Putamen (tissue), 1 donor: Measurements from ENCODE around the gene CD46.

ENCODE experiments used
- DNase-seq: peaks from one replicate; pipeline ENCODE4 v3.0.0-alpha.2; 2016; ENCODE audit warnings: low spot score

CD46 gene

DNA sequence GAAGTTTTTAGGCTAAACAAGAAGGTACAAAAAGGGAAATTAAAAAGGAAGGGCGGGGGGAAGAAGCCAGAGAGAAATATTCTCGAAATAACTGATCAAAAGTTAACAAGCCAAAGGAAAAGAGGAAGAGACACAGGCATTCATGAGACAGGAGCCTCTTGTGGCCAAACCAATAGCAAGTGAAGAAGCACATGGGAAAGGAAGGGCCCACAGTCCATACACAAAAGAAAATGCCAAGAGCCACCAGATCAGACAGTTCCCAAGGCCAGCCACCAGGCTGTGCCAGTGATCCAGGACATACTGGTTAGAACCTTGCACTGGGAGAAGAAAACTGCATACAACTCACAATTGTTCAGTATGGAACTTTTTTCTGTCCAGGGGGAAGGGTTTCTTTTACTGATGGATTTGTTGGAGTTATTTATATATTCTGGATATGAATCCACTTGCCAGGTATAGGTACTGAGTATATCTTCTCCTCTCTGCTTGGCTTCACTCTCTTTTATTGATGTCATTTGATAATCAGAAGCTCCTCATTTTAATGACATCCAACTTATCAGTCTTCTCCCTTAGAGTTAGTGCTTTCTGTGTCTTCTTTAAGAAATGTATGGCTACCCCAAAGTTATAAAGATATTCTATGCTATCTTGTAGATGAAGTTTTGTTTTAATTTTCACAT is 76.8 kb downstream of the CD46 start:
- peak; percentile 86 for DNase-seq

DNA sequence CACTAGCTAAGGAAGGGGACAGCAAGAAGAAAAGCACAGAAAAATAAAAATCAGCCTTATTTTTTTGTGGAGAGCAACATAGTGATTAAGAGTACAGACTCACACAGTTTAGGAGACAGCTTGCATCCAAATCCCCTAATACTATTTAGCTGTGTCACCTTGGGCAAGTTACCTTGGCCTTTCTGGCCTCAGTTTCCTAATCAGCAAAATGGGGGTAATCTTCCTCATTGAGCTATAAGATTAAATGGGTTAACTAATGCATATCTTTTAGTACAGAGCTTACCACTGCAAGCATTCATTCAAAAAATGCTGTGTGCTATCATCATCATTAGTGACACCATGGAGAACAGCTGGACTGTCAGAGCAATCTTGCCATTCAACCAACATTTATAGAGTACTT is 77.7 kb downstream of the CD46 start:
- no peak for DNase-seq

DNA sequence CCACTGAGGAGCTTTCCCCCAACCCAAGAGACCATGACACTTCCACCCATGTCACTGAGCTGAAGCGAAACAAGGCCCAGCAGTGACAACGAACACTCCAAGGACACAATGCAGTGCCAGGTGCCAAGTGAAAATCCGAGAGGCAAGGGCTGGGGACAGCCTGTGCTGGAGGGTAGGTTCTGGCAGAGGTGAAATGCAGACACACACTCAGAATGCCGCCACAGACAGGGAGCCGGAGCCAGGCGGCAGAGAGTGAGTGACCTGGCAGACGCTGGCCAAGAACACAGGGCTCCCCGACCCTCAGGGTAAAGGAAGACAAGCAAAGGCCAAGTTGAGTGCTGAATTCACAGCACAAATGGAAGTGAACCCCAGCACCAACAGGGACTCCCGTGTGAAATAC is 78.9 kb downstream of the CD46 start:
- no peak for DNase-seq

DNA sequence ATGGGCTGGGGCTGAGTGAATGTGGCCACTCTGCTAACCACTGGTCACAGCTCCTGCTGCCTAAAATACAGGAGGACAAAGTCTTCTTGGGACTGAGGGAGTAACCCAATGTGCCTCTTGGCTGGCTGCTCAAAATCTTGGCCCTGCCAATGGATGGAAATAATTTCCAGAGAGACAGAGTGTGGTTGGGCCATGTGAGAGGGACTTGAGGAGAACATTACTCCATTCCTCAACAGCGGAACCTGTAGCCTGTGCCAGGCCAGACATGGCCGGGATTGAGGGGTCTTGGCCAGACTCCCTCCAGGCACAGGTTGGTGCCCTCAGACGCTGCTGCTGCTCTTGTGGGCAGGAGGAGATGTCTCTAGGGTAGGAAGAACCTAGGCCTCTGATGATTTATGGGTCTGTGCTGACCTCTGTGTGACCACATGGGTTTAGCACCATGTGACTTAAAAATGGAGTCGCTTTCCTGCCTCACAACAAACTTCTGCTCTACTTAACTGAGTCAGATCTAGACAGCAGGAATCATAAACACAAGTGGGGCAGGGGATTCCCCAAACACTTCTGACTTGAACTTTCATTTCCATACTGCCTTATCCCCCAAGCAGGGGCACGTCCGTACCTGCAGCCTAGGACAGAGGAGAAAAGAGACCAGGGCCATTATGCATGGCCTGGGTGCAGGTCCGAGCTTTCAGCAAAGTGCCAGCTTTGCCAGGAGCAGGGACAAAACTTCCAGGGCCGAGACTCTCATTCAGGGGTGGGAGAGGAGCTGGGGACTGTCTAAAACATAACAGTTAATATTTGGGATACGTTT is 79.9 kb downstream of the CD46 start:
- no peak for DNase-seq

DNA sequence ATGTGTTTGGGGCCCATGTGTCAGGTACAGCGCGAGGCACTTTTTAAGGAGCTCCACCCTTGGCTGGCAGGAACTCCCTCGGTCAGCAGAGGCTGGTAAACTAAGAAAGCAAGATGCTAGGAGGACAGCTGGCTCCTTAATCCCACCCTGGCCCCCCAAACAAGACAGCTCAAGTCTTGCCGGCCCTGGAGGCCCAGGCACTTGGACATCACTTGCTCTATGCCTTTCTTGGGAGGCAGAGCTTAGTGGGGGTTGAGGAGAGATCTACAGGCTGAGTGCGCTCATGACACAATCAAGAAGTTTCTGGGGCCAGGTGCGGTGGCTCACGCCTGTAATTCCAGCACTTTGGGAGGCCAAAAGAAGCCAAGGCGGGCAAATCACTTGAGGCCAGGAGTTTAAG is 80.9 kb downstream of the CD46 start:
- no peak for DNase-seq

DNA sequence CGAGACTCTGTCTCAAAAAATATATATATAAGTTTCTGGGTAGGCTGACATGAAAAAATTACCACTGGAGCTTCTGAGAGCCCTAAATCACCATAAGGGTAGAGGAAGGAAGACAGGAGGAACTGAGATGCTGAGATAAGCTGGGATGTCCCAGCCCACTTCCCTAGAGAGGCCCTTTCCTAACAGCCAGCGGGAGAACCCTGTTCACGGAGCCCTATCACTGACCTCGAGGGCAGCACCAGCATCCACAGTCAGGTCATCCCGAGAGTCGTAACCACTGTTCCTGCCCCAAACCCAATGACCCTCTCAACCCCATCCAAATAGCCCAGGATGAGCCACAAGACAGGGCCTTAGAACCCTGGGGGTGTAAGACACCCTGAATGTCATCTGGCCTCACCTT is 81.5 kb downstream of the CD46 start:
- no peak for DNase-seq

DNA sequence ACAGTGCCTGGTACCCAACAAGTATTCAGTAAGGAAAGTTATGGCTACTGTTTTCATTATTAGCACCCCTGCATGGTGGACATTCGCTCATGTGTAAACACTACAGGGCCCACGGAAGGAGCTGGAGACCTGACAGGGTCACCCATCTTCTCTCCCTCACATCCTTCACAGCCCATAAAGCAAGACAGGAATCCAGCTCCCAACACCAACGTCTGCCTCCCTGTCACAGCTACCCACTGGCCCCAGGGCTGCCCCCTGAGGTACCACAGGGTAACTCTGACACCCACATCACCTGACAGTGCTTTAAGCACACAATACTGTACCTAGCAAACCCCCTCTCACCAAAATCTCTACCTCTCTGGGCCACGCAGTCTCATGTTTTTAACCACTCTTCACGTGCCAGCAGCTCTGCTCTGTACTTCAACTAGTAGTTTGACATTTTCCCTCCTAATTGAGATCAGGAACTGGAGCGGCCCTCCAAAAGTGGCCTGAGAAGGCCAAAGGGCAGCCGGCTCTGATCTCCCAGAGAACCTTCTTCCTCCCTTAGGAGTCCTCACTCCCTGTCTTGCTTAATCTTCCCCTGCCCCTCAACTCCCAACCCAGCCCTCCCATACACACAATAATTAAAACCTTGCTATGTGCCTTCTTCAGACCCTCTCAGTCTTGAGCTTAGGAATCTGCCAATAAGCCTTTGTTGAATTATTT is 82.3 kb downstream of the CD46 start:
- DNase-seq: no peak

DNA sequence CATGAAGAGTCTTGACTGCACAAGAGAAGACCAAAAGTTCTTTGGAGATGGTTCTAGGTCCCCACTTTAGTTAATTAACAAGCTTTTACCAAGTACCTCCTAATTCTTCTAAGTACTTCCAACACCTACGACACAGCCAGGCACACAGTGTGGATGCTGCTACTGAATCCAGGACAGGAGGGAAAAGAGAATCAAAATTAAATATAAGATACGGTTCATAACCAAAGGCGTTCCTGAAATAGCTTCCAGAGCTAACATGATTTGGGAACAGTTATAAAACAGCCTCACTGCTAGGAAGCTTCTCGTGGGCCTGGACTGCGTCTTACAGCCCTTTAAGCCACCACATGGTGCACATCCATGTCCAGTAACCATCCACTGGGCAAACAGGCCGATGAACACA is 84.1 kb downstream of the CD46 start:
- no peak for DNase-seq

DNA sequence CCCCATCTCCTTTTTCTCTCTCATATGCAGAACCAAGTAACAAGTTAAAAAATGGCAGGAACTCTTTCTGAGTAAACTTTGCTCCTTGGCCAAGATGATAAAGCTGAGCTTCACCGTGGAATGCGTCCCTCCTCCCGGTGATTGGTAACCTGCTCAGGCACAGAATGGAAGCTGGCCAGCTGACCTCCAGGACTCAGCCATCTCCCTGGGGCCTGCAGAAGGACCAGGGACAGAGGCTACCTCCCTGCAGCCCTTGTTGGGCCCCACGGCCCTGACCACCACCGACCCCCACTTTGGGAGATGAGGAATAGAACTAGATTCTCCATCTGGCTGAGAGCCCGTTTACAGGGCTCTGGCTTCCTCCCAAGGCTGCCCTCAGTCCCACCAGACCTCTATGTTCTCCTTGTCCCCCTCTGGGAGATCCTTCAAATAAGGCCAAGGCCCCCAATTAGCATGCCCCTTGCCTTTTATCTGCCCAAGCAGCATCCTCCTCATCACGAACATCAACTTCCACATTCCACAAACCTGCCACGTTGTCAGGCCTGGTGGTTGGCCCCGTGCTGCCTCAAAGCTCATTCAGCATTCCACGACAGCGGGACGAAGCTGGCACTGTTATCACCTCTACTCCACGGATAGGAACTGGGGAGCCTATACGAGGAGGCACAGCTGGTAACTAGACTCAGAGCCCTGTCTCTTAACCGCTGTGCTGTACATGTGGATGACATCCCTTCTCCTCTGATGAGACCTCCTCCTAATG is 84.9 kb downstream of the CD46 start:
- no peak for DNase-seq

DNA sequence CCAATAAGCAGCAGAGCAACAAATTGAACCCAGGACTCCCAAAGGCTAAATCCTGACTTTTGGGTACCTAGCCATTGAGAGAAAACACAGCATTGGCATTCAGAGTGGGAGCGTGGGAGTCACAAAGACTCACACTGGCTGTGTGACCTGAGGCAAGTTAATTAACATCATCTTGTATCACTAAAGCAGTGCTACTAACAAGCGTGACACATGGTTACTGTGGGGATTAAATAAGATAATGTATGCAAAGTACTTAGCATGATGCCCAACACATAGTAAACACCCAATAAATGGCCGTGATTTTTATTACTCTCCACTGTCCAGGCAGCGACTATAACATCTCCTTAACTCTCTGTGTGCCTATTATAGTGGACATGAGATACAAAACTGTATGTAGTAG is 85.8 kb downstream of the CD46 start:
- no peak for DNase-seq

DNA sequence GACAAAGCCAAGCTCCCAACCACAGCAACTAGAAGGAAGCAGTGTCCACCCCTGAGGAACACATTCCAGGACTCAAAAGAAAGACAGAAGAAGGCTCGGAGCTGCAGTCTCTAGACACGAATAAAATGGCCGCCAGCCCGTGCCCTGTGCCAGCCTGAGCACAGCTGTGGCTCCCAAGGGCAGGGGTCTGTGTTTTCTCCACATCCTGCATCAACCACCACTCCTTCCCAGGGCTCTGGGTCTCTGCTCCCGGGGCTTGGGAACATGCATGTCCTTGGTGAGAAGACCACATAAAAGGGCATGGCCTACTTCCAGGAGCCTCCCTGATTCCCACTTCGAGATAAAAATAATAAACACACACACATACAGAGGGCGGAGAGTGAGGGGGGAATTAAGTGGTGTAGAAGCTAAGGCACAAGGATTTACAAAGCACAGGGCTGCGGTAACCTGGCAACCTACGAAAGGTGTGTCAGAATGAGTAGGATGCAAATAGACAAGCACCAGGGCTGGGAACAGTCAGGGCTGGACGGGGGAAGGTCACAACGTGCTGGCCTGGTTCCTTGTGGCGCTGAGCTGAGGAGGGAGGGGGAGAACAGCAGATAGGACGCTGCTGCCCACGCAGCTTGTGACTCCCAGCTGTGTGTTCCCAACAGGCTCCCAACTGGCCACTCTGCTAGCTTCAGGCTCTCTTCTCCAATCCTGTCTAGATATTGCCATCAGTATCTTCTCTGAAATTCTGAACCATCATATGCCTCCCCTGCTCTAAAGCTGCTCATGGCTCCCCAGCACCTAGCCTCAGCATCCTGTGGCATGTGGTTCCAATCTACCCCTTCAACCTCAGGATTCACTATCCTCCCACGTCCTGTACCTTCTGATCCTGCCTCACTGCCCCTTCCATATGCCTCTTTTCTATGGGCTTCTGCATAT is 86.6 kb downstream of the CD46 start:
- DNase-seq: peak; percentile 59

DNA sequence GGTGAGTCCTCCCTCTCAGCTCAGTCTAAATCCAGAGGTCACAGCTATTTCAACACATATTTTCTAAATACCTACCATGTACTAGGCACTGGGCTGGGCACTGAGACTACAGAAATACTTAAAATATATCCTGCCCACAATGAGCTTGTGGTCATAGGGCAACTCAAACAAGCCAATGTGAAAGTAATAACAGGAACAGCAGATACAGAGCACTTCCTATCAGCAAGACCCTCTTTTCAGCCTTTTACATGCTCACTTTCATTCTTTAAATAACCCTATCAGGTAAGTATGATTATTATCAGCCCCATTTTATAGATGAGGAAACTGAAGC is 87.2 kb downstream of the CD46 start:
- DNase-seq: no peak

DNA sequence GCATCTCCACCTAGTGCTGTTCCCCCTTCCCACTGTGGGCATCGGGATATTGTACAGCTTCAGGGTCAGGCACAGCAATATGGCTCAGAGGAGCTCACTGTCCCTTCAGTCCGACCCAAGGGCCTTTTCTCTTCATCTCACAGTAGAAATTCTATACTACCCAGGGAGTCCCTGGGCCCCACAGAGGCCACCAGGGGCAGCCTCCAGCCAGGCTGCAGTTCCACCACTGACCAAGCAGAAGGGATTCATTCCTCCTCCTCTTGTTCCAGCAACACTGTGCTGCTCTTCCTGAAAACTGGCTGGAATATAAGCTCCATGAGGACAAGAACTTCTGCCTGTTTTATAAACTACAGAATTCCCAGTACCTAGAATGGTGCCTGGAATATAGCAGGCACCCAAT is 88.5 kb downstream of the CD46 start:
- no peak for DNase-seq

DNA sequence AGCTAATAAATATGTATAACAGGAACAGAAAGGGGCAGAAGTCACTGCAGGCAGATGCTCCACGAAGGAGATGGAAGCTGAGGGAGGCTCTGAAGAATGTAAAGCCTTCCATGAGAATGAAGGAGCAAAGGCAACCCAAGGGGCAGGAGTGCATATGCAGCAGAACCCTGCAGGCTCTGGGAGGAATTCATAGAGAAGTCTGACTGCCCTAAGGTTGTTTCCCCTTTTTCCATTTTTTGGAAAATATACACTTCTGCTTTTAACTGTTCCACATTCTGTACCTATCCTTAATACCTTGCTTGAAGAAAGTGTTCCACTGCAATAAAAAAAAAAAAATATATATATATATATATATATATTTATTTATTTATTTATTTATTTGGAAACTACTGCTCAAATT is 89.4 kb downstream of the CD46 start:
- no peak for DNase-seq

DNA sequence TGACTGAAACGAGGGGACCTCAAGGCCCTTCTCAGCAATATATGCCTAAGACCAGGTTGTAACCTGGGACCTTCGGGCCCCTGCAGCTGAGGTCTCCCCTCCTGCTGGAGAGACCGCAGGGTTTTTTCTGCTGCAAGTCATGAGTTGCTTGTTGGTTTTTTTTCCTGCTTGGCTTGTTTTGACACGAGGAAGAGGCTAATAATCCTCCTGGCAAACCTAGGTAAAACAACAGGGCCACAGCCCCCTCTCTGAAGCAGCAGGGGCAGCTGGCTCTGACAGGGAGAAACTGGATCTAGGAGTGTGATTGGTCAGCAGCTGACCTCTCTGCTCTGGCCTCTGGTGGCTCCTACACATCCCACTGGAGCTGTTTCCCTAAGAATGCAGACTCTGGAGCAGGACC is 90.0 kb downstream of the CD46 start:
- DNase-seq: no peak

DNA sequence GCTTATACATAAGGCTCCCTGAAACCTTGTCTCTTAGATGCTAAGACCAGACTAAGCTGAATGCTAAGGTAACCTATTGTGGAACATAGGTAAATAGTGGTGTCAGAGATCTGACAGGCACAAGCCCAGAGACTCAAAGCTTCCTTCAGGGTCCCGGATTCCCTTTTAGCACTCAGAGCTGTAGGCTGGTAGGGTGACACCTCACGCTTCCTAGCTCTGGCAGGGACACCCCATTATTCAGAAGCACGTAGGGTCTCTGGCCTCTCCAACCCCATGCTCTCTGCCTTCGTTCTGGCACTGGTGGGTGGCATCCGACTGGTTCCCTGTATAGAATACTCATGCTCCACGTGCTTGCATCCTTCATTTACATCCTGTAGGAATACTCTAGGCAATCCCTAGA is 90.7 kb downstream of the CD46 start:
- DNase-seq: no peak

DNA sequence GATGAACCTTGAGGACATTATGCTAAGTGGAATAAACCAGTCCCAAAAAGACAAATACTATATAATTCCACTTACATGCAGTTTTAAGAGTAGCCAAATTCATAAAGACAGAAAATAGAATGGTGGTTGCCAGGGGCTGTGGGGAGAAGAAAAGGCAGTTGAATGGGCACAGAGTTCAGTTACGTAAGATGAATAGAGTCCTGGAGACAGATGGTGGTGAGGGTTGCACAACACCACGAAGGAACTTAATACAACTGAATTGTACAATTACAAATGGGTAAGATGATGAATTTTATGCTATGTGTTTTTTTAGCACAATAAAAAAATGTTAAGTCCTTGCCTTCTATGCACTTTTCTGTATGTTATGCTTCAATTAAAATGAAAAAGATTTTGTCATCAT is 92.5 kb downstream of the CD46 start:
- no peak for DNase-seq
